Measurements from ENCODE around the gene UBE2Z. TPM values are rescaled to one million over a fixed set of nuclear protein-coding genes. Genes with fewer than 3 reads are reported as not detected.

The UBE2Z gene
- total RNA-seq (10 to 100 TPM; 46.8 to 55.6 (median 51.4) TPM), polyA plus RNA-seq (10 to 100 TPM; 45.6 to 56.5 (median 51.1) TPM)

GRCh38 chr17:48908047-48908843 lies at the start of gene UBE2Z:
Gene UBE2Z, plus strand, starts transcription at chr17:48908407. Its CDS starts 97 bp downstream, at chr17:48908504.
- Histone ChIP-seq H3K36me3 (peaks cover 0 to 27% (median 4%) of the 10 kb centered on the region in 4 donors), H3K9me3 (no peaks in the 10 kb centered on the region), H3K27ac (peak within 1 kb of the TSS; percentile 85 to 95 (median 93)), H3K27me3 (no peaks in the 10 kb centered on the region), H3K4me1 (peaks cover 0 to 46% (median 34%) of the 10 kb centered on the region in 4 donors), H3K4me3 (peak within 1 kb of the TSS; percentile 81 to 98 (median 90))
- intact Hi-C loops (cut with DNase I) = loop anchor here (2.0 to 10.0 kb wide), 2 partner anchors 37 to 287 kb away; partner anchors contain the start of gene SNF8
- WGBS, 2 donors = 0% methylated on average over 81 of the region's 81 CpGs
- no peak for TF ChIP-seq CTCF (IDR thresholded peaks at IDR 0.05)
- TF ChIP-seq EP300 (IDR thresholded peaks at IDR 0.05) = no peak
- TF ChIP-seq POLR2AphosphoS5 (IDR thresholded peaks at IDR 0.05) = peak; percentile 94 to 97 (median 96)
- TF ChIP-seq POLR2A (IDR thresholded peaks at IDR 0.05) = peak; percentile 86 to 89
- DNase-seq = peak; percentile 96

- no peak overlapping the region for H3K27ac ChIP-seq
- H3K4me3 ChIP-seq = no peak overlapping the region
- WGBS, 2 donors = 98 to 99% methylated on average over 3 of the region's 3 CpGs
- H3K27me3 ChIP-seq = no peaks in the 10 kb centered on the region
- TF ChIP-seq EP300 (IDR thresholded peaks at IDR 0.05) (no peak), CTCF (IDR thresholded peaks at IDR 0.05) (no peak), POLR2A (IDR thresholded peaks at IDR 0.05) (no peak), POLR2AphosphoS5 (IDR thresholded peaks at IDR 0.05) (no peak)
- intact Hi-C loops (cut with DNase I) = no loop called here
- no peaks in the 10 kb centered on the region for H3K9me3 ChIP-seq
- H3K4me1 ChIP-seq = no peaks in the 10 kb centered on the region
- H3K36me3 ChIP-seq = peaks cover 34 to 100% (median 65%) of the 10 kb centered on the region in 4 donors
- DNase-seq = no peak
Observed at GRCh38 chr17:48860034-48860433, 48.2 kb upstream of the UBE2Z start.

DNA sequence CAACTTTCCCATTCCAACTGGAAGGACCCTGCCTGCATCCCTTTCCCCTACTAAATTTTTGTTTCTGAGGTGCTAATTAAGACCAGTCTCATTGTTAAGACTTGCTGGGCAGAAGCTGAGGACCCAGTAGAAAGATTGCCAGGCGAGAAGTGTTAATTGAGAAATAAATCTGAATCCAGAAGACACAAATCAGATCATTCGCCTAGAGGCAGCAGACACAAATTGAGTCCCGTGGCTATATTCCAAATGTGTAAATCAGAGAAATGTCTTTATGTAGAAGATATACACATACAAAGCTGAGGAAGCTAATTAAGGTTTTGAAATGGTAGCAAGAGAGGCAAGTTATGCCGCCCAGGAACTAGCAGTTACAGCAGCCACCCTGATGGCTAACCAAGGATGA lies 47.8 kb upstream of the UBE2Z start:
- Histone ChIP-seq H3K36me3 (peaks cover 34 to 100% (median 62%) of the 10 kb centered on the region in 4 donors), H3K4me3 (no peak overlapping the region), H3K4me1 (no peaks in the 10 kb centered on the region), H3K27me3 (no peaks in the 10 kb centered on the region), H3K9me3 (no peaks in the 10 kb centered on the region), H3K27ac (no peak overlapping the region)
- WGBS, 2 donors = 96 to 97% methylated on average over 4 of the region's 4 CpGs
- DNase-seq = no peak
- TF ChIP-seq EP300 (IDR thresholded peaks at IDR 0.05) (no peak), POLR2AphosphoS5 (IDR thresholded peaks at IDR 0.05) (no peak), CTCF (IDR thresholded peaks at IDR 0.05) (no peak), POLR2A (IDR thresholded peaks at IDR 0.05) (no peak)
- intact Hi-C loops (cut with DNase I) = no loop called here

DNA sequence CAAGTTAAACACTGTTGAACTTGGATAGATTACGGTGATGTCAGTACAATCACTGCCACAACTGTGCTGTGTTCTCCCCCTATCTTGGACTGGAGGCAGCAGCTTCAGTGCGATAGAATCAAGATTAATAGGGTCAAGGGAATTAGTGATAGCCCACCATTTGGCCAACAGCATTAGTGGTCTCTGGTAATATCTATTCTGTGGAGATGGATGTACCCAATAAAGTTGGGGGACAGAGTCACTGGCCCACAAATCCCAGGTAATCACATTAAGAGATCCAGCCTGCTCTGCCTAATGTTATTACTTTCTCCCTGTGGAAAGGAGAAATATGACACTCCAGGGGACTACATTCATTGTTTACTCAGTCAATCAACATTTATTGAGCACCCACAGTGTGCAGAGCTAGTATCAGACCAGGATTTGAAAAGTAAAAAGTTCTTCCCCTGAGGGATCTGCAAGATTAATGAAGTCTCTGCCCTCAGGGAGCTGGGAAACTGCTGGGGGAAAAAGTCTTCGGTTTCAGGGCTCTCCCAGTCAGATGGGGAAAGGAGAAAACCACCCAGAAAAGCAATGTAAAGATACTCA lies 39.2 kb upstream of the UBE2Z start:
- TF ChIP-seq EP300 (IDR thresholded peaks at IDR 0.05) (no peak), CTCF (IDR thresholded peaks at IDR 0.05) (no peak), POLR2AphosphoS5 (IDR thresholded peaks at IDR 0.05) (no peak), POLR2A (IDR thresholded peaks at IDR 0.05) (no peak)
- DNase-seq = no peak
- Histone ChIP-seq H3K36me3 (peaks cover 4 to 25% (median 9%) of the 10 kb centered on the region in 4 donors), H3K27me3 (no peaks in the 10 kb centered on the region), H3K4me3 (no peak overlapping the region), H3K4me1 (no peaks in the 10 kb centered on the region), H3K9me3 (no peaks in the 10 kb centered on the region), H3K27ac (no peak overlapping the region)
- intact Hi-C loops (cut with DNase I) = no loop called here
- 60 to 77% methylated on average over 3 of the region's 3 CpGs for WGBS, 2 donors
